ENCODE results near the gene PER1.

Gene PER1

GRCh38 chr17:8153031-8153451, 837 bp upstream of the PER1 start:
- peak overlapping the region; percentile 99 for H3K27ac ChIP-seq (ENCODE audit: low read depth, low read length)
- H3K79me2 ChIP-seq (ENCODE audit: control insufficient read depth, insufficient read depth, low read length, unreplicated experiment): peaks cover 57% of the 10 kb centered on the region
- H3K36me3 ChIP-seq (ENCODE audit: insufficient read depth, low read length): peaks cover 26% of the 10 kb centered on the region; the same call in 1 of the 2 replicates
- H3K4me3 ChIP-seq (ENCODE audit: low read depth, low read length): peak overlapping the region; percentile 89
- H2AFZ ChIP-seq (ENCODE audit: low read length, unreplicated experiment): no peak overlapping the region
- peaks cover 27% of the 10 kb centered on the region for H3K4me1 ChIP-seq (ENCODE audit: control insufficient read depth, insufficient read depth, low read length, unreplicated experiment)
- H3K27me3 ChIP-seq (ENCODE audit: insufficient read depth, low read length): no peaks in the 10 kb centered on the region

DNA sequence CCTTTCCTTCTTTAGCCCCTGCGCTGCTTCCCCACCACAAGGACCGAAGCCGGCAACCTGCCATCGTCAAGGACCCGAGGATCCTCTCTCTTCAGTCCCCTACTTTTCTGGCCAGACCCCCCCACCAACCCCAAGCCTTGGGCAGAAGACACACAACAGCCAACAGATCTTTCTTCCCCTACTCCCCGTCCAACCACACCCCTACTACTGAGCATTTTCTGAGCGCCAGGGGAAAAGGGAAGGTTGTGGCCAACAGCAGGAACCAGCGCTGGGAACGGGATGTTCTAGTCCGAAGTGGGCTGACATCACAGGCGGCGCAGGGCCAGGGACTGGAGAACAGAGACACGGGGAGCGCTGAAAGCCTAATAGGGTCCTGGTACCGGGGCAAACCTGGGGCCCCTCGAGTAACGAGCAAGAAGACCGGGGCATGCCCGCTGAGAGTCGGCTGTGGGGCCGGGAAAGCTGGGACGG, 528 bp downstream of the PER1 start:
- Histone ChIP-seq H3K79me2 (ENCODE audit: control insufficient read depth, insufficient read depth, low read length, unreplicated experiment) (peaks cover 57% of the 10 kb centered on the region), H3K27me3 (ENCODE audit: insufficient read depth, low read length) (no peaks in the 10 kb centered on the region), H3K4me1 (ENCODE audit: control insufficient read depth, insufficient read depth, low read length, unreplicated experiment) (peaks cover 22% of the 10 kb centered on the region), H2AFZ (ENCODE audit: low read length, unreplicated experiment) (no peak overlapping the region), H3K4me3 (ENCODE audit: low read depth, low read length) (peak overlapping the region; percentile 89), H3K27ac (ENCODE audit: low read depth, low read length) (peak overlapping the region; percentile 99), H3K36me3 (ENCODE audit: insufficient read depth, low read length) (peaks cover 37% of the 10 kb centered on the region; the same call in 1 of the 2 replicates)

DNA sequence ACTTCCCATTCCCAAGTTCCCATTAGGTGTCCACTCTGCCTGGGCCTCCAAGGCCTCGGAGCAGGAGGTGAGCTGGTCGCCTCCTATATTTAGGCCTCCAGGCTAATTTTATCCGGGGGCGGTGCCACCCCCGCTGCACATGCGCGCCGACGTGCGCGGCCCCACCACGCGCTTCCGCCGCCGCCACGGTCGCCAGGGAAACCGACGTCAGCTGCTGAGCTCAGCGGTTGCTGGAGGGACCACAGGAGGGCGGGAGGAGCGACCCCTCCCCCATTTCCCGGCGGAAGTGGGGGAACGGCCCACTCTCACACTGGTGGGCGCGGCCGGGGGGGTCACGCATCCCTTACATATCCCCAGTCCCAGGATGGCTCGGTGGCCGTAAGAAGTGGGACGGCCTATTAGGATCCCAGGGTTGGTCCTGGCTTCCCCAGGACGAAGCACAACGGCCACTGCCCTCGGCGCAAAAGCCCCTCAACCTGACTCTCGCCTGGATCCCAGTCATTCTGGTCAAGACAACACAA, 1.0 kb downstream of the PER1 start:
- H2AFZ ChIP-seq (ENCODE audit: low read length, unreplicated experiment): no peak overlapping the region
- H3K27ac ChIP-seq (ENCODE audit: low read depth, low read length): peak overlapping the region; percentile 99
- peaks cover 22% of the 10 kb centered on the region for H3K4me1 ChIP-seq (ENCODE audit: control insufficient read depth, insufficient read depth, low read length, unreplicated experiment)
- H3K79me2 ChIP-seq (ENCODE audit: control insufficient read depth, insufficient read depth, low read length, unreplicated experiment): peaks cover 57% of the 10 kb centered on the region
- H3K36me3 ChIP-seq (ENCODE audit: insufficient read depth, low read length): peaks cover 42% of the 10 kb centered on the region; the same call in 1 of the 2 replicates
- no peaks in the 10 kb centered on the region for H3K27me3 ChIP-seq (ENCODE audit: insufficient read depth, low read length)
- peak overlapping the region; percentile 89 for H3K4me3 ChIP-seq (ENCODE audit: low read depth, low read length)

- Histone ChIP-seq H3K27me3 (ENCODE audit: insufficient read depth, low read length) (no peaks in the 10 kb centered on the region), H3K79me2 (ENCODE audit: control insufficient read depth, insufficient read depth, low read length, unreplicated experiment) (peaks cover 50% of the 10 kb centered on the region), H3K27ac (ENCODE audit: low read depth, low read length) (peak overlapping the region; percentile 99), H3K36me3 (ENCODE audit: insufficient read depth, low read length) (peaks cover 49% of the 10 kb centered on the region; the same call in 1 of the 2 replicates), H3K4me3 (ENCODE audit: low read depth, low read length) (peak overlapping the region; percentile 89), H2AFZ (ENCODE audit: low read length, unreplicated experiment) (no peak overlapping the region), H3K4me1 (ENCODE audit: control insufficient read depth, insufficient read depth, low read length, unreplicated experiment) (peaks cover 22% of the 10 kb centered on the region)
Measured at GRCh38 chr17:8150194-8151119, 1.7 kb downstream of the PER1 start.

GRCh38 chr17:8149419-8150193, 2.6 kb downstream of the PER1 start:
- no peak overlapping the region for H3K27ac ChIP-seq (ENCODE audit: low read depth, low read length)

DNA sequence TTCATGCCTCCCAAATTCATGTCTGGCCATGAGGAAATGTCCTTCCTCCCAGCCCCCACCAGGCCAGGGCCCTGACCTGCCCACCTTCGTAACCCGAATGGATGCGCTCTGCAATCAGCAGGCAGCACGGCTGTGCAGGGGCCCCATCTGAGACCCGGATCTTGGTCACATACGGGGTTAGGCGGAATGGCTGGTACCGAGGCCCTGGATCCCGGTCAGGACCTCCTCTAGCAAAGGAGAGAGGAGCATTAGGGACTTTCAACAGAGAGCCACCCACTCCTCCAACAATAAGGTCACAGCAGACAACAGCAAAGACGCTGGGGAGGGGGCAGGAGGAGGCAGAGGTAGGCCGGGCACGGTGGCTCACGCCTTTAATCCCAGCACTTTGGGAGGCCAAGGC, 3.6 kb downstream of the PER1 start:
- Histone ChIP-seq H3K36me3 (ENCODE audit: insufficient read depth, low read length) (peaks cover 51% of the 10 kb centered on the region; the same call in 1 of the 2 replicates), H3K79me2 (ENCODE audit: control insufficient read depth, insufficient read depth, low read length, unreplicated experiment) (peaks cover 40% of the 10 kb centered on the region), H2AFZ (ENCODE audit: low read length, unreplicated experiment) (no peak overlapping the region), H3K27ac (ENCODE audit: low read depth, low read length) (no peak overlapping the region), H3K27me3 (ENCODE audit: insufficient read depth, low read length) (no peaks in the 10 kb centered on the region), H3K4me1 (ENCODE audit: control insufficient read depth, insufficient read depth, low read length, unreplicated experiment) (peaks cover 18% of the 10 kb centered on the region), H3K4me3 (ENCODE audit: low read depth, low read length) (no peak overlapping the region)

More at GRCh38 chr17:8149419-8150193, 2.6 kb downstream of the PER1 start:
- peaks cover 51% of the 10 kb centered on the region; the same call in 1 of the 2 replicates for H3K36me3 ChIP-seq (ENCODE audit: insufficient read depth, low read length)
- H3K4me1 ChIP-seq (ENCODE audit: control insufficient read depth, insufficient read depth, low read length, unreplicated experiment): peaks cover 22% of the 10 kb centered on the region
- peaks cover 42% of the 10 kb centered on the region for H3K79me2 ChIP-seq (ENCODE audit: control insufficient read depth, insufficient read depth, low read length, unreplicated experiment)
- no peak overlapping the region for H3K4me3 ChIP-seq (ENCODE audit: low read depth, low read length)
- H2AFZ ChIP-seq (ENCODE audit: low read length, unreplicated experiment): no peak overlapping the region
- H3K27me3 ChIP-seq (ENCODE audit: insufficient read depth, low read length): no peaks in the 10 kb centered on the region

DNA sequence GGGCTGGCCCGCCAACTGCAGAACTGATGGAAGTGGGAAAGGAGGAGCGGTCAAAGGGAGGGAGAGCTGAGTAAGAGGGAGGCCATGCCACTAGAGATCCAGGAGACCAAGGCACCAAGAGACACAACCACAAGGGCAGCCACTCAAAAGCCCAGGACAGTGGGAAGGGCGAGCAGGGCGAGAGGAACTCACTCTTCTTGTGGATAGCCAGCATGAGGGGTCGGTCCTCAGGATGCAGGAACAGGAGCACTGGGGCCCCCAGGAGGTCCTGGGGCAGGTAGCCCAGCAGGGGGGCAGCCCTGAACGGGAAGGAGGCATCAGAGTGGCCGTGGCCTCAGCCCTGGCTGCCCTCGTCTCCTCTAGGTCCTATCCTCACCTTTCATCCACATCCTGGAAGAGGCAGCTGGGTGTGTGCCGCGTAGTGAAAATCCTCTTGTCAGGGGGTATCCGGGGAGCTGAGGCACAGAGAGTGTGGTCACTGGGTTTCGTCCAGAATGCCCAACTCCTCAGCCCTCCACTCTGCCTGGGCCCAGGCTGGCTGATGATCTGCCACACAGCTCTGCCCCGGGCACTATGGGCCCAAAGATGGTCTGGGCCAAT, 4.3 kb downstream of the PER1 start:
- no peak overlapping the region for H3K27ac ChIP-seq (ENCODE audit: low read depth, low read length)
- no peak overlapping the region for H2AFZ ChIP-seq (ENCODE audit: low read length, unreplicated experiment)
- H3K27me3 ChIP-seq (ENCODE audit: insufficient read depth, low read length): no peaks in the 10 kb centered on the region
- H3K4me1 ChIP-seq (ENCODE audit: control insufficient read depth, insufficient read depth, low read length, unreplicated experiment): peaks cover 12% of the 10 kb centered on the region
- H3K36me3 ChIP-seq (ENCODE audit: insufficient read depth, low read length): peaks cover 51% of the 10 kb centered on the region; the same call in 1 of the 2 replicates
- H3K4me3 ChIP-seq (ENCODE audit: low read depth, low read length): no peak overlapping the region
- peaks cover 35% of the 10 kb centered on the region for H3K79me2 ChIP-seq (ENCODE audit: control insufficient read depth, insufficient read depth, low read length, unreplicated experiment)

DNA sequence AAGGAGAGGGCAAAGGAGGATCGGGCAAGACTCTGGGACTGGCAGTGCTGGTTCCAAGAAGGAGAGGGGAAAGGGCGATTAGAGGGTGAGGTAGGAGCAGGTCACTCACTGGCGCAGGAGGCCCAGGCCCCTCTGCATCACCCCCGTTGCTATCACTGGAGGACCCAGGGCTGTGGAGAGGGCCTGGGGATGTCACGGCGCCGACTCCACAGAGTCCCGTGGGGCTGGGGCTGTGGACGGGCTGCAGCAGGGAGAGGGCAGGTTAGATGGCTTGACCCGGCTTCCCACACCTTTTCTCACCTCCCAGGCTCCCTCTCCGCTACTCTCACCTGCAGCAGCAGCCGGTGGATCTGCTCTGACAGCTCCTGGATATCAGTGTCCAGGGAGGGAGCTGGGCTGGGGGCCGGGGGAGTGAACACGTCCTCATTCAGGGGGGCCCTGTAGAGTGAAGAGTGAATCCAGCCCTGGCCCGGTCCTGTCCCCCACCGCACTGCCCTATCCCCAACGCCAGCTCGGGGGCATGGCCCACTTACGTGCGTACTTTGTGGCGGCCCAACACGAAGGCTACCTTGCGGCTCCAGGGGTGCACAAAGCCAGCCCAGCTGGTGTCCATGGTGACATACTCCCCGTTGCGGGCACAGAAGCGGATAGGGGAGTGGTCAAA, 4.9 kb downstream of the PER1 start:
- peaks cover 55% of the 10 kb centered on the region; the same call in 1 of the 2 replicates for H3K36me3 ChIP-seq (ENCODE audit: insufficient read depth, low read length)
- H3K79me2 ChIP-seq (ENCODE audit: control insufficient read depth, insufficient read depth, low read length, unreplicated experiment): peaks cover 31% of the 10 kb centered on the region
- no peak overlapping the region for H3K4me3 ChIP-seq (ENCODE audit: low read depth, low read length)
- peaks cover 8% of the 10 kb centered on the region for H3K4me1 ChIP-seq (ENCODE audit: control insufficient read depth, insufficient read depth, low read length, unreplicated experiment)
- no peaks in the 10 kb centered on the region for H3K27me3 ChIP-seq (ENCODE audit: insufficient read depth, low read length)
- H2AFZ ChIP-seq (ENCODE audit: low read length, unreplicated experiment): no peak overlapping the region
- H3K27ac ChIP-seq (ENCODE audit: low read depth, low read length): no peak overlapping the region

- Histone ChIP-seq H3K4me1 (ENCODE audit: control insufficient read depth, insufficient read depth, low read length, unreplicated experiment) (peaks cover 8% of the 10 kb centered on the region), H2AFZ (ENCODE audit: low read length, unreplicated experiment) (no peak overlapping the region), H3K27ac (ENCODE audit: low read depth, low read length) (no peak overlapping the region), H3K27me3 (ENCODE audit: insufficient read depth, low read length) (no peaks in the 10 kb centered on the region), H3K36me3 (ENCODE audit: insufficient read depth, low read length) (peaks cover 58% of the 10 kb centered on the region; the same call in 1 of the 2 replicates), H3K79me2 (ENCODE audit: control insufficient read depth, insufficient read depth, low read length, unreplicated experiment) (peaks cover 24% of the 10 kb centered on the region), H3K4me3 (ENCODE audit: low read depth, low read length) (no peak overlapping the region)
Measured at GRCh38 chr17:8146381-8147140, 5.6 kb downstream of the PER1 start.

Data from ACC112 (cell line).